ENCODE results near the gene UTP3. TPM values are rescaled to one million over a fixed set of nuclear protein-coding genes. Genes with fewer than 3 reads are reported as not detected.

The UTP3 gene
- total and polyA plus RNA-seq, 7 experiments from 2014 or later, result 11.3 to 44.9 (median 23.2) TPM

- no peaks in the 10 kb centered on the region for H3K36me3 Mint-ChIP-seq
- H3K9me3 Mint-ChIP-seq, result peaks cover 0 to 1% (median 0%) of the 10 kb centered on the region in 11 donors
- no peaks in the 10 kb centered on the region for H3K27me3 ChIP-seq (ENCODE audit: control insufficient read depth in 2 of 2, insufficient read depth in 2 of 2, low read length in 2 of 2)
- H3K27me3 Mint-ChIP-seq, result peaks cover 3 to 42% (median 9%) of the 10 kb centered on the region in 5 donors
- ATAC-seq (no peak), DNase-seq (no peak)
- no peak overlapping the region for H3K27ac ChIP-seq (ENCODE audit: low read depth, low read length)
- H3K4me3 Mint-ChIP-seq, result no peak overlapping the region
- intact Hi-C loops (cut with micrococcal nuclease), result no loop called here
- H3K27ac Mint-ChIP-seq, result no peak overlapping the region
- no peaks in the 10 kb centered on the region for H3K9me3 ChIP-seq (ENCODE audit: control insufficient read depth in 2 of 3, low read length in 3 of 3)
- ChIA-PET POLR2A (no interaction called here), CTCF (no interaction called here)
- no peaks in the 10 kb centered on the region for H3K36me3 ChIP-seq (ENCODE audit: control insufficient read depth in 2 of 3, insufficient read depth in 3 of 3, low read length in 3 of 3)
- H3K4me1 ChIP-seq (ENCODE audit: control insufficient read depth in 2 of 2, insufficient read depth in 2 of 2, low read length in 2 of 2), result no peaks in the 10 kb centered on the region
- H3K4me1 Mint-ChIP-seq, result peaks cover 0 to 5% (median 0%) of the 10 kb centered on the region in 7 donors
- no peak overlapping the region for H3K4me3 ChIP-seq (ENCODE audit: low read length)
Measured at GRCh38 chr4:70671091-70671490, 17.2 kb upstream of the UTP3 start.

- intact Hi-C loops (cut with micrococcal nuclease), result no loop called here
- no peak for ATAC-seq
- peaks cover 3 to 34% (median 9%) of the 10 kb centered on the region in 5 donors for H3K27me3 Mint-ChIP-seq
- POLR2A ChIA-PET, result interaction anchor here (0.6 kb wide), 1 partner anchor 204 kb away, joined by 3 read pairs; no protein-coding TSS in a partner anchor
- H3K4me1 Mint-ChIP-seq, result peaks cover 3 to 19% (median 8%) of the 10 kb centered on the region in 7 donors
- H3K9me3 Mint-ChIP-seq, result peaks cover 0 to 1% (median 0%) of the 10 kb centered on the region in 11 donors
- H3K9me3 ChIP-seq (ENCODE audit: control insufficient read depth in 2 of 3, low read length in 3 of 3), result no peaks in the 10 kb centered on the region
- no peak overlapping the region for H3K27ac ChIP-seq (ENCODE audit: low read depth, low read length)
- H3K4me1 ChIP-seq (ENCODE audit: control insufficient read depth in 2 of 2, insufficient read depth in 2 of 2, low read length in 2 of 2), result no peaks in the 10 kb centered on the region
- no peaks in the 10 kb centered on the region for H3K36me3 Mint-ChIP-seq
- H3K27me3 ChIP-seq (ENCODE audit: control insufficient read depth in 2 of 2, insufficient read depth in 2 of 2, low read length in 2 of 2), result no peaks in the 10 kb centered on the region
- no peak for DNase-seq
- CTCF ChIA-PET, result no interaction called here
- H3K4me3 Mint-ChIP-seq, result no peak overlapping the region
- no peak overlapping the region for H3K27ac Mint-ChIP-seq
- H3K36me3 ChIP-seq (ENCODE audit: control insufficient read depth in 2 of 3, insufficient read depth in 3 of 3, low read length in 3 of 3), result no peaks in the 10 kb centered on the region
- no peak overlapping the region for H3K4me3 ChIP-seq (ENCODE audit: low read length)
Measured at GRCh38 chr4:70674191-70674590, 14.1 kb upstream of the UTP3 start.

DNA sequence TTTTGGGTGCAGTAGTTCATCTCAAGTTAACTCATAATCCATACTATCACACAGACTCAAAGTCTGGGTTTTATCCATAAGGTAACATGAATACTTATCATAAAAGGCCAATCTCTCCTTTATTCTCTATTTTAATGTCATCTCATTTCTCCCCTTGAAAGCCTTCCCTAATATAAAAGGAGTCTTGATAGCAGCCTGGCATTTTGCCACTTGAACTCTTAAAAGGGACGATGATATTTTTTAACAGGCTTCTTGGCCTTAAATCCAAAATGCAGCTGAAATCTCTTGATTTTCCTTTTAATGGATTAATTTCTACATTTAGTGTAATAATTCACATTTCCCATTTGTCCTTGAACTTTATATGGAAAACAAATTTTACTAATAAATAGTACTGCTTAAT, 13.6 kb upstream of the UTP3 start:
- peaks cover 3 to 34% (median 9%) of the 10 kb centered on the region in 5 donors for H3K27me3 Mint-ChIP-seq
- Histone ChIP-seq H3K4me1 (ENCODE audit: control insufficient read depth in 2 of 2, insufficient read depth in 2 of 2, low read length in 2 of 2) (no peaks in the 10 kb centered on the region), H3K9me3 (ENCODE audit: control insufficient read depth in 2 of 3, low read length in 3 of 3) (no peaks in the 10 kb centered on the region), H3K27me3 (ENCODE audit: control insufficient read depth in 2 of 2, insufficient read depth in 2 of 2, low read length in 2 of 2) (no peaks in the 10 kb centered on the region), H3K4me3 (ENCODE audit: low read length) (no peak overlapping the region), H3K36me3 (ENCODE audit: control insufficient read depth in 2 of 3, insufficient read depth in 3 of 3, low read length in 3 of 3) (no peaks in the 10 kb centered on the region), H3K27ac (ENCODE audit: low read depth, low read length) (no peak overlapping the region)
- no peak for DNase-seq
- ChIA-PET CTCF (no interaction called here), POLR2A (no interaction called here)
- peaks cover 3 to 23% (median 8%) of the 10 kb centered on the region in 7 donors for H3K4me1 Mint-ChIP-seq
- H3K36me3 Mint-ChIP-seq, result no peaks in the 10 kb centered on the region
- H3K9me3 Mint-ChIP-seq, result peaks cover 0 to 1% (median 0%) of the 10 kb centered on the region in 11 donors
- intact Hi-C loops (cut with micrococcal nuclease), result no loop called here
- no peak overlapping the region for H3K27ac Mint-ChIP-seq
- ATAC-seq, result no peak
- H3K4me3 Mint-ChIP-seq, result no peak overlapping the region

DNA sequence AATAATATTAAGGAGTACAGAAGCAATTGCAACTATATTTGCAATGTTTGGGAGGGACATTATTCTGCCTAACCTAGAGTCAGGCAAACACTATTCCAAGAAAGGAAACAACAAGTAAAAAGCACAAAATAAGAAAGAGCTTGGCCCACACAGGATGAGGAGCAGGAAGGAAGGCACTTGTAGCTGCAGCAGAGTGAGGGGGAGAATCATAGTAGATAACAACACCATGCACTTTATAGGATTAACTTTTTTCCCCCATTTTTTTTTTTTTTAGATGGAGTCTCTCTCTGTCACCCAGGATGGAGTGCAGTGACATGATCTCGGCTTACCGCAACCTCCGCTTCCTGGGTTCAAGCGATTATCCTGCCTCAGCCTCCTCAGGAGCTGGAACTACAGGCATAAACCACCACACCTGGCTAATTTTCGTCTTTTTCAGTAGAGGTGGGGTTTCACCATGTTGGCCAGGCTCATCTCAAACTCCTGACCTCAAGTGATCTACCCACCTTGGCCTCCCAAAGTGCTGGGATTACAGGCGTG, 11.7 kb upstream of the UTP3 start:
- no peaks in the 10 kb centered on the region for H3K27me3 ChIP-seq (ENCODE audit: control insufficient read depth in 2 of 2, insufficient read depth in 2 of 2, low read length in 2 of 2)
- H3K27me3 Mint-ChIP-seq, result peaks cover 0 to 19% (median 6%) of the 10 kb centered on the region in 5 donors
- POLR2A ChIA-PET, result interaction anchor here (0.6 to 3.1 kb wide), 3 partner anchors 12 to 205 kb away, joined by 3 to 20 read pairs (median 3); partner anchors contain the start of gene UTP3
- H3K27ac Mint-ChIP-seq, result peak overlapping the region in 1 of 9 donors; percentile 64
- H3K4me3 ChIP-seq (ENCODE audit: low read length), result no peak overlapping the region
- no peaks in the 10 kb centered on the region for H3K4me1 ChIP-seq (ENCODE audit: control insufficient read depth in 2 of 2, insufficient read depth in 2 of 2, low read length in 2 of 2)
- no peaks in the 10 kb centered on the region for H3K9me3 Mint-ChIP-seq
- H3K36me3 ChIP-seq (ENCODE audit: control insufficient read depth in 2 of 3, insufficient read depth in 3 of 3, low read length in 3 of 3), result no peaks in the 10 kb centered on the region
- CTCF ChIA-PET, result no interaction called here
- no peaks in the 10 kb centered on the region for H3K36me3 Mint-ChIP-seq
- no peak overlapping the region for H3K27ac ChIP-seq (ENCODE audit: low read depth, low read length)
- ATAC-seq (no peak), DNase-seq (no peak)
- intact Hi-C loops (cut with micrococcal nuclease), result no loop called here
- peaks cover 3 to 23% (median 8%) of the 10 kb centered on the region in 7 donors for H3K4me1 Mint-ChIP-seq
- peak overlapping the region in 1 of 10 donors; percentile 24 for H3K4me3 Mint-ChIP-seq
- no peaks in the 10 kb centered on the region for H3K9me3 ChIP-seq (ENCODE audit: control insufficient read depth in 2 of 3, low read length in 3 of 3)

GRCh38 chr4:70678383-70678999, 9.8 kb upstream of the UTP3 start:
- no peak for DNase-seq
- POLR2A ChIA-PET, result interaction anchor here (3.1 kb wide), 1 partner anchor 10 kb away, joined by 20 read pairs; the partner anchor contains the start of gene UTP3
- Histone ChIP-seq H3K27ac (ENCODE audit: low read depth, low read length) (no peak overlapping the region), H3K27me3 (ENCODE audit: control insufficient read depth in 2 of 2, insufficient read depth in 2 of 2, low read length in 2 of 2) (no peaks in the 10 kb centered on the region), H3K9me3 (ENCODE audit: control insufficient read depth in 2 of 3, low read length in 3 of 3) (no peaks in the 10 kb centered on the region), H3K36me3 (ENCODE audit: control insufficient read depth in 2 of 3, insufficient read depth in 3 of 3, low read length in 3 of 3) (no peaks in the 10 kb centered on the region), H3K4me3 (ENCODE audit: low read length) (no peak overlapping the region), H3K4me1 (ENCODE audit: control insufficient read depth in 2 of 2, insufficient read depth in 2 of 2, low read length in 2 of 2) (no peaks in the 10 kb centered on the region)
- peak overlapping the region in 4 of 10 donors; percentile 6 to 50 (median 10) for H3K4me3 Mint-ChIP-seq
- peaks cover 0 to 3% (median 0%) of the 10 kb centered on the region in 11 donors for H3K9me3 Mint-ChIP-seq
- H3K36me3 Mint-ChIP-seq, result peaks cover 0 to 3% (median 0%) of the 10 kb centered on the region in 5 donors
- peaks cover 0 to 15% (median 6%) of the 10 kb centered on the region in 5 donors for H3K27me3 Mint-ChIP-seq
- H3K27ac Mint-ChIP-seq, result peak overlapping the region in 6 of 9 donors; percentile 1 to 58 (median 10)
- intact Hi-C loops (cut with micrococcal nuclease), result no loop called here
- H3K4me1 Mint-ChIP-seq, result peaks cover 3 to 23% (median 8%) of the 10 kb centered on the region in 7 donors
- CTCF ChIA-PET, result interaction anchor here (0.7 kb wide), 1 partner anchor 36 kb away, joined by 3 read pairs; no protein-coding TSS in a partner anchor
- ATAC-seq, result no peak

GRCh38 chr4:70680934-70681333, 7.4 kb upstream of the UTP3 start:
- H3K27me3 ChIP-seq (ENCODE audit: control insufficient read depth in 2 of 2, insufficient read depth in 2 of 2, low read length in 2 of 2), result no peaks in the 10 kb centered on the region
- intact Hi-C loops (cut with micrococcal nuclease), result no loop called here
- no peak for DNase-seq
- no peak overlapping the region for H3K27ac Mint-ChIP-seq
- no peaks in the 10 kb centered on the region for H3K27me3 Mint-ChIP-seq
- peaks cover 0 to 3% (median 0%) of the 10 kb centered on the region in 11 donors for H3K9me3 Mint-ChIP-seq
- no peaks in the 10 kb centered on the region for H3K4me1 ChIP-seq (ENCODE audit: control insufficient read depth in 2 of 2, insufficient read depth in 2 of 2, low read length in 2 of 2)
- H3K36me3 Mint-ChIP-seq, result peaks cover 0 to 3% (median 0%) of the 10 kb centered on the region in 5 donors
- ChIA-PET CTCF (interaction anchor here (0.6 kb wide), 2 partner anchors 50 to 921 kb away, joined by 3 to 5 read pairs; partner anchors contain the start of gene SULT1B1), POLR2A (interaction anchor here (0.9 to 1.5 kb wide), 2 partner anchors 11 to 23 kb away, joined by 3 to 5 read pairs; no protein-coding TSS in a partner anchor)
- H3K4me1 Mint-ChIP-seq, result peaks cover 3 to 23% (median 8%) of the 10 kb centered on the region in 7 donors
- H3K9me3 ChIP-seq (ENCODE audit: control insufficient read depth in 2 of 3, low read length in 3 of 3), result no peaks in the 10 kb centered on the region
- H3K36me3 ChIP-seq (ENCODE audit: control insufficient read depth in 2 of 3, insufficient read depth in 3 of 3, low read length in 3 of 3), result no peaks in the 10 kb centered on the region
- no peak overlapping the region for H3K4me3 ChIP-seq (ENCODE audit: low read length)
- no peak for ATAC-seq
- H3K27ac ChIP-seq (ENCODE audit: low read depth, low read length), result no peak overlapping the region
- H3K4me3 Mint-ChIP-seq, result no peak overlapping the region

Measured in naive thymus-derived CD4-positive, alpha-beta T cell (primary cell).